Neutrophil (primary cell): ENCODE results near the gene ZNF138.

Experiments
- H3K27ac ChIP-seq: fragments of 200-600 bp; sonication (generic); 2 replicates; pipeline ENCODE4 v1.5.1; 2016; ENCODE audit warnings: mild to moderate bottlenecking, moderate library complexity
- H3K27me3 ChIP-seq: fragments of 200-600 bp; sonication (generic); 2 replicates; pipeline ENCODE4 v1.6.0; 2016; ENCODE audit warnings: mild to moderate bottlenecking
- H3K36me3 ChIP-seq: fragments of 200-600 bp; sonication (generic); 2 replicates; pipeline ENCODE4 v1.5.1; 2017
- H3K4me1 ChIP-seq, 2 experiments: fragments of 200-600 bp in 1 of 2; sonication (generic) in 1 of 2; 1 replicate in 1 of 2; 2 replicates in 1 of 2; pipeline versions ENCODE4 v1.5.1 to v1.6.1; 2013 to 2016; ENCODE audit warnings: low read depth in 1 of 2, low read length in 1 of 2, mild to moderate bottlenecking in 1 of 2, moderate library complexity in 1 of 2; ENCODE audit not compliant: control insufficient read depth in 1 of 2, insufficient read depth in 1 of 2
- H3K4me3 ChIP-seq, 2 experiments: fragments of 200-600 bp in 1 of 2; sonication (generic) in 1 of 2; 1 replicate in 1 of 2; 2 replicates in 1 of 2; pipeline ENCODE4 v1.5.1; 2013 to 2016; ENCODE audit warnings: low read depth in 1 of 2, low read length in 1 of 2, mild to moderate bottlenecking in 1 of 2, moderate library complexity in 1 of 2
- H3K9me3 ChIP-seq: fragments of 200-600 bp; sonication (generic); 2 replicates; pipeline ENCODE4 v1.5.1; 2016
- TF ChIP-seq, protein P1 (sequence below): fragments of 200-600 bp; sonication (generic); IDR thresholded peaks from 2 replicates; pipeline ENCODE4 v1.5.1; 2016; ENCODE audit warnings: antibody characterized with exemption

ZNF138 gene

DNA sequence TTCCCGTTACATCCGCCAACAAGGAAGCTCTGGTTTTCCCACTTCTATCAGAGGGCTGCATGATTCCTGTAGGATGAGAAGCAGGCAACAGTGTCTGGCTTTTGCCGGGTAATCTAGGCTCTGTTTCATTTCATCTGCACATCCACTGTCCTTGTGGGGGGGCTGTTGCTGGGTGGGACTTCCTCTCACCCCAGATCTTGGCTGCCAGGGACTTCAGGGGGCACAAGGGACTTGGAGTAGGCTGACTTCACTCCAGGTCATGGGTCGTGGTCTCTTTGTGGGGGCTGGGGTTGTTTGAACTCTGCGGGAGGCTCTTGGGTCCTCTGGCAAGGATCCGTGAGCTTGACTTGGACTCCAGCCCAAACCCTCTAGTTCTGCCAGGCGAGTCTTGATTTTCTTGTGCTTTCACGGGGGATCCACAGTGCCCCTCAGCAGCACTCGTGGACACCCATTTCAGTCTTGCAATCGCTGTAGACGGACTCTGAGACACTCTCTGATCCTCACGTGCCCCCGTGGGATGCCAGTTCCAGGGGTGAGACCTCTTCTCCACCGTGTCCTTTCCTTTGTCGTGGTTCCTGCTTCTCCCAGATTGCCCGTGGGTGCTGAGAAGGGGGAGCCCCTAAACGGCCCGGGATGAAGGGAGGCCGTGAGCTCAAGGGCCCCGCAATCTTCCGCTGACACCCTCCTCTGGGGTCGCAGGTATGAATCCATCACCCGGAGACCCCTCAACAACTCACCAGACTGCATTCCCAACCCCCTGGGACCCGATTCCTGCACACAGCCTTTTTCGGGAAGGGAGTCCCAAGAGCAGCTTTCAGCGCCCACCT is 87.4 kb downstream of the ZNF138 start:
- H3K4me1 ChIP-seq = no peaks in the 10 kb centered on the region
- H3K27me3 ChIP-seq = peaks cover 75% of the 10 kb centered on the region
- TF ChIP-seq, protein P1, sequence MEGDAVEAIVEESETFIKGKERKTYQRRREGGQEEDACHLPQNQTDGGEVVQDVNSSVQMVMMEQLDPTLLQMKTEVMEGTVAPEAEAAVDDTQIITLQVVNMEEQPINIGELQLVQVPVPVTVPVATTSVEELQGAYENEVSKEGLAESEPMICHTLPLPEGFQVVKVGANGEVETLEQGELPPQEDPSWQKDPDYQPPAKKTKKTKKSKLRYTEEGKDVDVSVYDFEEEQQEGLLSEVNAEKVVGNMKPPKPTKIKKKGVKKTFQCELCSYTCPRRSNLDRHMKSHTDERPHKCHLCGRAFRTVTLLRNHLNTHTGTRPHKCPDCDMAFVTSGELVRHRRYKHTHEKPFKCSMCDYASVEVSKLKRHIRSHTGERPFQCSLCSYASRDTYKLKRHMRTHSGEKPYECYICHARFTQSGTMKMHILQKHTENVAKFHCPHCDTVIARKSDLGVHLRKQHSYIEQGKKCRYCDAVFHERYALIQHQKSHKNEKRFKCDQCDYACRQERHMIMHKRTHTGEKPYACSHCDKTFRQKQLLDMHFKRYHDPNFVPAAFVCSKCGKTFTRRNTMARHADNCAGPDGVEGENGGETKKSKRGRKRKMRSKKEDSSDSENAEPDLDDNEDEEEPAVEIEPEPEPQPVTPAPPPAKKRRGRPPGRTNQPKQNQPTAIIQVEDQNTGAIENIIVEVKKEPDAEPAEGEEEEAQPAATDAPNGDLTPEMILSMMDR = no peak
- H3K4me3 ChIP-seq = no peak overlapping the region
- H3K36me3 ChIP-seq = no peaks in the 10 kb centered on the region
- no peak overlapping the region for H3K27ac ChIP-seq
- peaks cover 17% of the 10 kb centered on the region for H3K9me3 ChIP-seq

DNA sequence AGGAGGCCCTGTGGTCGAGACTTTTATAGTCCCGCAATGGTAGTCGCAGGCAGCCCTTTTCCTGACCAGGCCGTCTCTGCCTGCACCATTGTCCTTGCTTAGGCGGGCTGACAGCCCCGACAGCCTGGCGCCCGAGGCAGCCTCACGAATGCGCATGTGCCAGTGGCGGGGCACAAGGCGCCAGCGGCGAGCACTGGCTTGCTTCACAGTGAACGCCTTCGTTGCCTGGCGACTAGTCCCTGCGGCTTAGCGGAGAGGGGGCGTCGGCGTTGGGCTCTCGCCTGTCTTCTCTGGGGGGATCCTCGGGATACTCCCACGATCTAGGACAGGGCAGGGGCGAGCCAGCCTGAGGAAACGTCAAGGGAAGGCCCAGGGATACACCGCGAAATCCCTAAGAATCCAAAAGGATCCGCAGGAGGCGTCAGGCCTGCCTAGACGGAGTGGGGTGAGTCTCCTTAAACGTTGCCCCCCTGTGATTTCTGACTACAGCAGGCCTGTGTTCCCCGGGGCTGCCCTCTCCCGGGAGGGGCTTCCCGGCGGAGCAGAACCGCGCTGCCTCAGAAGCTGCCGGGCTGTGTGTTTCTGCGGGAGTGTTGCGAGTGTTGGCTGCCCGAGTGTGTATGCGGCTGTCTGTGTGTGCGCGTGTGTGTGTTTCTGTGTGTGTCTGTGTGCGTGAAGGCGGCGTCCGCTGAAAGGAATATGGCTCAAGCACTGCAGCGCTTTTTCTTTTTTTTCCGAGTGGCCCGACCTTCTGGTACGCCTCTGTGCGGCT is 88.3 kb downstream of the ZNF138 start:
- TF ChIP-seq, protein P1 = no peak
- no peaks in the 10 kb centered on the region for H3K36me3 ChIP-seq
- H3K27ac ChIP-seq = no peak overlapping the region
- H3K4me3 ChIP-seq = no peak overlapping the region
- H3K4me1 ChIP-seq = no peaks in the 10 kb centered on the region
- H3K27me3 ChIP-seq = peaks cover 75% of the 10 kb centered on the region
- peaks cover 17% of the 10 kb centered on the region for H3K9me3 ChIP-seq
